NCI-H748 (cell line): ENCODE measurements around the gene RGS6.

Experiments
- DNase-seq: peaks from one replicate; lab custom pipeline; 2025; ENCODE audit not compliant: unreplicated experiment; lab: John Stamatoyannopoulos, UW

RGS6 gene

GRCh38 chr14:72387726-72388125 is 455.5 kb downstream of the RGS6 start:
- no peak for DNase-seq

GRCh38 chr14:72389200-72389599 is 457.0 kb downstream of the RGS6 start:
- DNase-seq, result no peak

GRCh38 chr14:72401101-72401625 is 468.9 kb downstream of the RGS6 start:
- no peak for DNase-seq

GRCh38 chr14:72401632-72402376 is 469.6 kb downstream of the RGS6 start:
- DNase-seq, result no peak

GRCh38 chr14:72402377-72402772 is 470.1 kb downstream of the RGS6 start:
- DNase-seq, result no peak

- DNase-seq, result no peak
Observed at GRCh38 chr14:72404106-72404774, 472.0 kb downstream of the RGS6 start.

- no peak for DNase-seq
Observed at GRCh38 chr14:72404998-72405397, 472.8 kb downstream of the RGS6 start.

GRCh38 chr14:72408020-72408419 is 475.8 kb downstream of the RGS6 start:
- DNase-seq, result no peak

- DNase-seq, result no peak
Observed at GRCh38 chr14:72409047-72409446, 476.8 kb downstream of the RGS6 start.

GRCh38 chr14:72416081-72416849 is 484.0 kb downstream of the RGS6 start:
- DNase-seq, result no peak

- DNase-seq, result peak; percentile 76
Observed at GRCh38 chr14:72416892-72417291, 484.7 kb downstream of the RGS6 start.

GRCh38 chr14:72418806-72419205 is 486.6 kb downstream of the RGS6 start:
- no peak for DNase-seq

- DNase-seq, result no peak
Observed at GRCh38 chr14:72419226-72419775, 487.1 kb downstream of the RGS6 start.

- peak; percentile 71 for DNase-seq
Observed at GRCh38 chr14:72420749-72421474, 488.7 kb downstream of the RGS6 start.

- no peak for DNase-seq
Observed at GRCh38 chr14:72423957-72424356, 491.7 kb downstream of the RGS6 start.

GRCh38 chr14:72430457-72430856 is 498.2 kb downstream of the RGS6 start:
- DNase-seq, result no peak

- no peak for DNase-seq
Observed at GRCh38 chr14:72432748-72433147, 500.5 kb downstream of the RGS6 start.

- DNase-seq, result no peak
Observed at GRCh38 chr14:72433511-72433910, 501.3 kb downstream of the RGS6 start.

- no peak for DNase-seq
Observed at GRCh38 chr14:72434856-72435255, 502.6 kb downstream of the RGS6 start.

- no peak for DNase-seq
Observed at GRCh38 chr14:72439707-72440106, 507.5 kb downstream of the RGS6 start.

- no peak for DNase-seq
Observed at GRCh38 chr14:72443256-72443655, 511.0 kb downstream of the RGS6 start.
